Spinal cord (tissue), 10 donors: ENCODE data around the gene SUN2. TPM values are rescaled to one million over a fixed set of nuclear protein-coding genes. Genes with fewer than 3 reads are reported as not detected.

ENCODE experiments used
- DNase-seq, 6 donors: peaks; one replicate each; pipeline versions ENCODE4 v3.0.0 to v3.0.0-alpha.2; 2013 to 2015; ENCODE audit warnings: low spot score in 6 of 6, low read depth in 4 of 6
- H3K27ac ChIP-seq: one replicate; pipeline ENCODE4 v1.5.1; 2013; ENCODE audit warnings: low read depth, low read length, control low read depth
- H3K27me3 ChIP-seq: one replicate; pipeline ENCODE4 v1.6.1; 2013; ENCODE audit warnings: low read length; ENCODE audit not compliant: control insufficient read depth, insufficient read depth
- H3K36me3 ChIP-seq: one replicate; pipeline ENCODE4 v1.6.1; 2013; ENCODE audit warnings: low read length; ENCODE audit not compliant: control insufficient read depth, insufficient read depth
- H3K4me1 ChIP-seq: one replicate; pipeline ENCODE4 v1.6.1; 2013; ENCODE audit warnings: low read length; ENCODE audit not compliant: control insufficient read depth, insufficient read depth
- H3K4me3 ChIP-seq: one replicate; pipeline ENCODE4 v1.5.1; 2013; ENCODE audit warnings: low read depth, low read length, control low read depth
- H3K9me3 ChIP-seq: one replicate; pipeline ENCODE4 v1.6.1; 2013; ENCODE audit warnings: low read length; ENCODE audit not compliant: control insufficient read depth, insufficient read depth
- WGBS: methylation state at CpG from one replicate; pipeline ENCODE4 v1.1.5; 2013; ENCODE audit warnings: missing lambda C conversion rate; ENCODE audit not compliant: insufficient coverage; 5-methylcytosine and 5-hydroxymethylcytosine counted together
- polyA plus RNA-seq, 2 donors: library from polyadenylated mRNA; unstranded; fragments of 120-200 nt; gene quantifications; one replicate each; pipeline ENCODE4 v1.2.1, GENCODE V29; 2013; ENCODE audit not compliant: insufficient read length in 2 of 2
- total RNA-seq, 2 donors: library from RNA; depleted of rRNA in 1 of 2; stranded (reverse); fragments of 120-200 nt in 1 of 2; fragments of >200 nt in 1 of 2; gene quantifications; one replicate each; pipeline versions ENCODE4 v1.2.3 to v1.2.4, GENCODE V29; 2013 to 2014
- donor health status: healthy.

The SUN2 gene
- total and polyA plus RNA-seq, 4 donors: 33.2 to 66.9 (median 46.0) TPM

GRCh38 chr22:38738475-38739070 lies 17.2 kb downstream of the SUN2 start:
- Histone ChIP-seq H3K4me3 (no peak overlapping the region), H3K4me1 (peaks cover 19% of the 10 kb centered on the region), H3K9me3 (no peaks in the 10 kb centered on the region), H3K36me3 (peaks cover 100% of the 10 kb centered on the region), H3K27ac (no peak overlapping the region), H3K27me3 (no peaks in the 10 kb centered on the region)
- WGBS: 97% methylated on average over 18 of the region's 18 CpGs
- DNase-seq: no peak

DNA sequence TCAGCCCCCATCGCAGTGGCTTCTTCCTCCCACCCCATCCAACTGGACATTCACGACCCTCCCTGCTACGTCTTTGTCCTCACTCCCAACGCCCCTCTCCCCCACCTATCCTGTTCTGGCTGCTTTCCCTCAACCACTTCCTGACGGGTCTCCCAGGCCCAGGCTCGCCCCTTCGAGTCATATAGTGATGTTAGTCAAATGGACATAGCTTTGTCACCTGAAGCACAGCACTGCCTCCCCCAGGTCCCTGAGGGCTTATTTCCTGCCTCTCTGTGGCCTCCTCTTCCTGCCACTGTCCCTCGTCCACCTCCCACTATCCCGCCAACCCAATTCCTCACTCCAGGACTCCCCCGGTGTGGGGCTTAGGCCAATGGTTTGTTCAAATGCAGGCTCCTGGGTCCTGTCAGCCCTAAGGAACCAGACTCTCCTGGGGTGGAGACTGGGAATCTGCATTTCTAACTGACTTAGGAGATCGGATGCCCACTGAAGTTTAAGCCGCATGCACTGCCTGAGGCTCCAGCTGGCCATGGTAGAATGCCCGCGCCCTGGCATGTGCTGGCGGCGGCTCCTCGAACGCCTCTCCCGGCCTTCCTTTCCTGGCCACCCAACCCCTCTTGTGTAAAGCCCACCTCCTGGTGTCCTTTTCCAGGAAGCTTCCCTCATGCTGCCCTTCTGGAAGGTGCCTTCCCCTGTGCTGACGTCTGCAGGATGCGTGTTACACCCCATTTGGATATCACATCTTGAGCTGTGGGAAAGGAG lies 18.3 kb downstream of the SUN2 start:
- Histone ChIP-seq H3K36me3 (peaks cover 98% of the 10 kb centered on the region), H3K4me3 (no peak overlapping the region), H3K9me3 (no peaks in the 10 kb centered on the region), H3K4me1 (peaks cover 28% of the 10 kb centered on the region), H3K27me3 (no peaks in the 10 kb centered on the region), H3K27ac (no peak overlapping the region)
- WGBS: 85% methylated on average over 16 of the region's 21 CpGs
- DNase-seq: no peak

DNA sequence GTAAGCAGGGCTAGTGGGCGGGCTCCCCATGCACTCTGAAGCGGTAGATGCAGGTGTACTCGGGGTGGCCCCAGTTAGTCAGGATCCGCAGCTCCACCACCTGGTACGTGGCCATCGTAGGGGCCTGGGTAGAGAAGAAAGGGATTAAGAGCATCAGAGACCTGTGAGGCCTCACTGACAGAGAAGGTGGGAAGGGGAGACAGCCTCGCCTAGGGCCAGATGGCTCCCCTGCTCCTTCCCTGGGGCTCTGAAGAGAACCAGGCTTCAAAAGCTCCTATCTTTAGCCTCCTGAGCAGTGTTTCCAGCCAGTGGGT lies 19.6 kb downstream of the SUN2 start:
- DNase-seq: no peak
- 89% methylated on average over 7 of the region's 7 CpGs for WGBS
- Histone ChIP-seq H3K27me3 (no peaks in the 10 kb centered on the region), H3K4me3 (no peak overlapping the region), H3K36me3 (peaks cover 98% of the 10 kb centered on the region), H3K27ac (no peak overlapping the region), H3K4me1 (peaks cover 34% of the 10 kb centered on the region), H3K9me3 (no peaks in the 10 kb centered on the region)

DNA sequence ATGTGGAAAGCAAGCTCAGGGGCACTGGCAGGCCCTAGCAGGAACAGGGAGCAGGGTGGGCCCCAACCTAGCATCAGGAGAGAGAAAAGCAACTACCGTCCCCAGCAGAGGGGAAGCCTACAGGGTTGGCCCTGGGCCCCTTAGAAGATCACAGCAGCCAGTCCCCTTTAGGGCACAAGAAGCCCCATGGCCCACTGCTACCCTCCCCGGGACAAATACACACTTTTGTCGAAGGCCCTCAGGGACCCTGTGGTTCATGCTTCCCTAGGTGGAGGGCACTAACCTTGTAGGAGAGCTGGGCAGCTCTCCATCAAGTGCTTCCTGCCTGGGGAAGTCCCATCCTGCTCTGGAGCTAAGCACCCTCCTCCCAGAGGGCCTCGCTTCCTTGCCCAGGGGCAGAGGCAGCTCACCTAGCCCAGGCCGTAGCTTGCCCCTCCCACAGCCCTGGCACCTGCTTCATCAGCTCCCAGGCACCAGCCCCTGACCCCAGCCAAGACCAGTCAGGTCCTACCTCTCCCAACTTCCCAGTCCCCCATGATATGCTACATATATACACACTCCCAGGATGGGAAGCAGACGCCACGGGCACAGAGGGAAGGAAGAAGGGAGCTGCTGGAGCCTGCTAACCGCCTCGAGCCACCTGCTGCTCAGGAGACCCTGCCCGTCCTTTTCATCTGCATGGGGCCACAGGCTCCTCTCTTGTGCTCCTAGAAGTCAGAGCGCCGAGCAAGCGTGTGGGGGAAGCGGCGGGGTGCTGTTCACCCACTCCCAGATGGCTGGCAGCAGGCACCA lies 20.1 kb downstream of the SUN2 start:
- 83% methylated on average over 14 of the region's 15 CpGs for WGBS
- H3K9me3 ChIP-seq: no peaks in the 10 kb centered on the region
- H3K27ac ChIP-seq: no peak overlapping the region
- H3K4me3 ChIP-seq: no peak overlapping the region
- no peaks in the 10 kb centered on the region for H3K27me3 ChIP-seq
- no peak for DNase-seq
- H3K4me1 ChIP-seq: peaks cover 31% of the 10 kb centered on the region
- H3K36me3 ChIP-seq: peaks cover 98% of the 10 kb centered on the region

DNA sequence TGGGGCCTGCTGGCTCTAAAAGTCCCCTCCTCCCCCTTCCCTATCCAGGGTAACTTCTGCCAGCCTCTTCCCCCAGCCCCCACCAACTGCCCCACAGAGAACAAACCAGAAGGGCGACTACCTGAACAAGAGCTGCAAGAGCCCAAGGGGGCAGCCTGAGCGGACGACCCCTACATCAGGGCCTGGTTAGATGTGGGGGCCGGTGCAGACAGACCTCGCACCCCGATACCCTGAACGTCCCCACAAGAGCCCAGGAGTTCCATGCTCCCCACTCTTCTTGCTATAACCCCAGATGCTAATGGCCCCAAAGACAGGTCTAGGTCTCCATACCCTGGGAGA lies 20.7 kb downstream of the SUN2 start:
- Histone ChIP-seq H3K27ac (no peak overlapping the region), H3K27me3 (no peaks in the 10 kb centered on the region), H3K4me1 (peaks cover 26% of the 10 kb centered on the region), H3K4me3 (no peak overlapping the region), H3K36me3 (peaks cover 98% of the 10 kb centered on the region), H3K9me3 (no peaks in the 10 kb centered on the region)
- no peak for DNase-seq
- 99% methylated on average over 7 of the region's 7 CpGs for WGBS

- no peak overlapping the region for H3K4me3 ChIP-seq
- H3K4me1 ChIP-seq: peaks cover 26% of the 10 kb centered on the region
- 94% methylated on average over 9 of the region's 13 CpGs for WGBS
- DNase-seq: no peak
- peak overlapping the region; percentile 52 for H3K27ac ChIP-seq
- no peaks in the 10 kb centered on the region for H3K9me3 ChIP-seq
- no peaks in the 10 kb centered on the region for H3K27me3 ChIP-seq
- H3K36me3 ChIP-seq: peaks cover 98% of the 10 kb centered on the region
These were observed 21.2 kb downstream of the SUN2 start for GRCh38 chr22:38734421-38735100.

DNA sequence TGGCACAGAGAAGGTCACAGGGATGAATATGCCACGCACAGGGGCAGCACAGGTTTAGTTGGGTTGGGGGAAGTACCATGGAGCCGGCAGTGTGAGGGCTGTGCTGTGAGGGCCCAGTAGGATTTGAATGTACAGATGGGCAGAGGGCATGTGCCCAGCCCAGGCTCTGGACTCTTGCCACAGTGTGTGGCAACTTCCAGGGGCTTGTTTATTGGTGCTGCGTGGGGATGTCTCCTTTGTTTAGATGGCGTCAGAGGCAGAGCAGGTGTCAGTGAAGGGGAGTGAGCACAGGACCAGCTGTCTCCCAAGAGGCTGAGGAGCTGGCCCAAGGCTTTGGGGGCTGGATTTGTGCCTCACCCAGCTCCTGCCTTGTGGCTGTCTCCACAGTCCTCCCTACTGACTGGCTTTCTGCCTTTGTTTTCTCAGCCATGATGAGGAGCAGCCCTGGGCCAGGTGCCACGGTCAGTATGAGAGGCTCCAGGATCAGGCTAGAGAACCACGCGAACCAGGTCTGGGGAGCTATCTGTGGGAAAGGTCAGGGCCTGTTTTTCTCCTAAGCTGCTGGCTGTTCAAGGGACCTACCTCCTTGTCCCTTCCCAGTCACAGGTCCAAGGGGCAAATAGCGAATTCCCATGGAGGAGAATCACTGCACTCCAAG lies 21.9 kb downstream of the SUN2 start:
- peaks cover 98% of the 10 kb centered on the region for H3K36me3 ChIP-seq
- no peaks in the 10 kb centered on the region for H3K9me3 ChIP-seq
- 28% methylated on average over 6 of the region's 8 CpGs for WGBS
- H3K27ac ChIP-seq: peak overlapping the region; percentile 52
- H3K4me1 ChIP-seq: peaks cover 33% of the 10 kb centered on the region
- H3K4me3 ChIP-seq: no peak overlapping the region
- DNase-seq: peak in 2 of 6 donors; percentile 64 to 82
- no peaks in the 10 kb centered on the region for H3K27me3 ChIP-seq

DNA sequence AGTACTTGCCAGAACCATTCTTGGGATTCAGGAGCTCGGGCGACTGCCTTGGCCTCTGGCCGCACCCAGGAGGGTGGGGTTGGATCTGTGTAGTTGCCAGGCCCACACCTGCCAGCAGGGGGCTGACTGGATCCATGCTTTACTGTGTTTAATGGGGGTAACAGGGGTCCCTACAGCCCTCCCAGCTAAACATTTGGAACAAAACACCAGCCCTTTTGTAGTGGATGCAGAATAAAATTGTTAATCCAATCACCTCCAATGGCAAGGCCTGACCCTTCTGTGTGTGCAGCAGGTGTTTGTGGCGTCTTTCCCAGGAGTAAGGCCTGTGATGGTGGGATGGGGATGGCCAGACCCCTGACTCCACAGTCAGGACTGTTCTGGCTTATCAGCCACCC lies 22.5 kb downstream of the SUN2 start:
- H3K27ac ChIP-seq: peak overlapping the region; percentile 45
- peaks cover 98% of the 10 kb centered on the region for H3K36me3 ChIP-seq
- H3K4me3 ChIP-seq: no peak overlapping the region
- 100% methylated on average over 1 of the region's 4 CpGs for WGBS
- H3K4me1 ChIP-seq: peaks cover 35% of the 10 kb centered on the region
- peak in 2 of 6 donors; percentile 70 to 72 for DNase-seq
- H3K27me3 ChIP-seq: no peaks in the 10 kb centered on the region
- no peaks in the 10 kb centered on the region for H3K9me3 ChIP-seq

DNA sequence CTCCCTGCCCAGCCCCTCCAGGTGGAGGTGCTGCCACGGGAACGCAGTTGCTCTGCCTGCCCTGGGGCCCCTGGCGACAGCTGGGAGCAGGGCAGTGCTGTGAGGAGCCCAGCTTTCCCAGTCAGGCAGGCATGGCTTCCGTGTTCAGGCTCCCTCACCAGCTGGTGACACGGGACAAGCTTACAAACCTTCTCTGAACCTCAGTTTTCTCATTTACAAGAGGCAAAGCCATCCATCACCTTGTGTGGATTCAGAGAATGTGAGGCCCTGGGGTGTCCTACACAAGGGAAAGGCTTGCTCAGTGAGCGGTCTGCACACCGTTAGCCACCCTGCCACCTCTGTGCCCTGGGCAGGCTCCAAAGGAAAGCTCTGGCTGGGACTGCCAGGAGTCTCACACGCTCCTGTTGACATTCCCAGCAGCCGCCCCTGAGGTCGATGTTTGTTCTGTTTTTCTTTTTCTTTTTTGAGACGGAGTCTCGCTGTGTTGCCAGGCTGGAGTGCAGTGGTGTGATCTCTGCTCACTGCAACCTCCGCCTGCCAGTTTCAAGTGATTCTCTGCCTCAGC lies 23.5 kb downstream of the SUN2 start:
- Histone ChIP-seq H3K4me1 (peaks cover 35% of the 10 kb centered on the region), H3K4me3 (no peak overlapping the region), H3K27ac (no peak overlapping the region), H3K9me3 (no peaks in the 10 kb centered on the region), H3K36me3 (peaks cover 98% of the 10 kb centered on the region), H3K27me3 (no peaks in the 10 kb centered on the region)
- no peak for DNase-seq
- 58% methylated on average over 11 of the region's 13 CpGs for WGBS
